HEK293 (cell line): ENCODE measurements around the gene POLR3A.

Experiments
- CTCF ChIA-PET: fragments of 350-600 bp; formaldehyde crosslinking; extraction: SDS; loops from one replicate; lab custom pipeline; 2021; ENCODE audit warnings: antibody characterized with exemption; lab: Yijun Ruan, JAX
- POLR2A ChIA-PET: fragments of 300-600 bp; formaldehyde crosslinking; extraction: SDS; loops from one replicate; lab custom pipeline; 2020; ENCODE audit warnings: antibody characterized with exemption, inconsistent platforms; lab: Yijun Ruan, JAX
- H3K27ac ChIP-seq: fragments of 200-500 bp; sonication (Bioruptor generic); 2 replicates; pipeline ENCODE4 v1.5.1; 2014; ENCODE audit warnings: low read depth, low read length, control low read depth, inconsistent platforms; ENCODE audit errors: extremely low read depth
- H3K36me3 ChIP-seq, 2 experiments: fragments of 200-500 bp in 1 of 2; sonication (Bioruptor generic) in 1 of 2; 1 replicate in 1 of 2; 2 replicates in 1 of 2; pipeline ENCODE4 v1.5.1; 2014 to 2017; ENCODE audit warnings: inconsistent platforms in 2 of 2, low read length in 2 of 2; ENCODE audit not compliant: control insufficient read depth in 2 of 2, insufficient read depth in 1 of 2
- H3K4me1 ChIP-seq: fragments of 200-500 bp; sonication (Bioruptor generic); 2 replicates; pipeline ENCODE4 v1.5.1; 2014; ENCODE audit warnings: mild to moderate bottlenecking, low read length, inconsistent platforms; ENCODE audit not compliant: control insufficient read depth, insufficient read depth
- H3K4me3 ChIP-seq: 2 replicates; pipeline ENCODE4 v1.5.1; 2011; ENCODE audit warnings: low read depth, mild to moderate bottlenecking, control low read depth, low read length, moderate library complexity
- H3K9me3 ChIP-seq: fragments of 200-500 bp; sonication (Bioruptor generic); 2 replicates; pipeline ENCODE4 v1.5.1; 2014; ENCODE audit warnings: low read depth, low read length, inconsistent platforms; ENCODE audit not compliant: control insufficient read depth, insufficient read depth
- GLI4 ChIP-seq: fragments of 450-650 bp; formaldehyde crosslinking; IDR thresholded peaks from 2 replicates; pipeline ENCODE4 v1.5.1; 2016; ENCODE audit warnings: missing biosample characterization, missing genetic modification characterization
- TRIM28 ChIP-seq: IDR thresholded peaks from 2 replicates; pipeline ENCODE4 v1.6.1; 2011; ENCODE audit warnings: low read length, control low read depth, borderline replicate concordance
- ZBTB1 ChIP-seq: fragments of 450-650 bp; formaldehyde crosslinking; IDR thresholded peaks from 2 replicates; pipeline ENCODE4 v1.5.1; 2016; ENCODE audit warnings: missing biosample characterization, missing genetic modification characterization
- ZBTB7A ChIP-seq: fragments of 450-650 bp; formaldehyde crosslinking; IDR thresholded peaks from 2 replicates; pipeline ENCODE4 v1.5.1; 2016; ENCODE audit warnings: low read depth, missing biosample characterization, missing genetic modification characterization
- ZBTB8A ChIP-seq: fragments of 450-650 bp; formaldehyde crosslinking; IDR thresholded peaks from 2 replicates; pipeline ENCODE4 v1.5.1; 2016; ENCODE audit warnings: missing biosample characterization, missing genetic modification characterization
- ZFP37 ChIP-seq: fragments of 450-650 bp; formaldehyde crosslinking; IDR thresholded peaks from 2 replicates; pipeline ENCODE4 v1.5.1; 2016; ENCODE audit warnings: missing biosample characterization, missing genetic modification characterization
- ZNF114 ChIP-seq: fragments of 450-650 bp; formaldehyde crosslinking; IDR thresholded peaks from 2 replicates; pipeline ENCODE4 v1.5.0; 2017; ENCODE audit warnings: missing biosample characterization, missing genetic modification characterization
- ZNF132 ChIP-seq: fragments of 450-650 bp; formaldehyde crosslinking; IDR thresholded peaks from 2 replicates; pipeline ENCODE4 v1.5.1; 2017; ENCODE audit warnings: missing biosample characterization, missing genetic modification characterization, borderline replicate concordance
- ZNF140 ChIP-seq: fragments of 450-650 bp; formaldehyde crosslinking; IDR thresholded peaks from 2 replicates; pipeline ENCODE4 v1.5.1; 2016; ENCODE audit warnings: missing biosample characterization, missing genetic modification characterization
- ZNF148 ChIP-seq: fragments of 450-650 bp; formaldehyde crosslinking; IDR thresholded peaks from 2 replicates; pipeline ENCODE4 v1.5.0; 2017; ENCODE audit warnings: missing biosample characterization, missing genetic modification characterization, borderline replicate concordance
- ZNF19 ChIP-seq: fragments of 450-650 bp; formaldehyde crosslinking; IDR thresholded peaks from 2 replicates; pipeline ENCODE4; 2016; ENCODE audit warnings: missing biosample characterization, missing genetic modification characterization, low read depth
- ZNF223 ChIP-seq: fragments of 450-650 bp; formaldehyde crosslinking; IDR thresholded peaks from 2 replicates; pipeline ENCODE4 v1.5.1; 2016; ENCODE audit warnings: missing biosample characterization, missing genetic modification characterization
- ZNF24 ChIP-seq: fragments of 450-650 bp; formaldehyde crosslinking; IDR thresholded peaks from 2 replicates; pipeline ENCODE4 v1.5.1; 2016; ENCODE audit warnings: missing biosample characterization, missing genetic modification characterization
- ZNF280C ChIP-seq: fragments of 450-650 bp; formaldehyde crosslinking; IDR thresholded peaks from 2 replicates; pipeline ENCODE4 v1.5.1; 2016; ENCODE audit warnings: missing biosample characterization, missing genetic modification characterization
- ZNF280D ChIP-seq: fragments of 450-650 bp; formaldehyde crosslinking; IDR thresholded peaks from 2 replicates; pipeline ENCODE4 v1.5.1; 2016; ENCODE audit warnings: missing biosample characterization, missing genetic modification characterization
- ZNF324 ChIP-seq: fragments of 450-650 bp; formaldehyde crosslinking; IDR thresholded peaks from 2 replicates; pipeline ENCODE4 v1.5.1; 2016; ENCODE audit warnings: missing biosample characterization, missing genetic modification characterization
- ZNF335 ChIP-seq: fragments of 450-650 bp; formaldehyde crosslinking; conservative IDR thresholded peaks from 2 replicates; pipeline ENCODE4 v1.5.1; 2016; ENCODE audit warnings: missing biosample characterization, missing genetic modification characterization
- ZNF354C ChIP-seq: fragments of 450-650 bp; formaldehyde crosslinking; IDR thresholded peaks from 2 replicates; pipeline ENCODE4 v1.5.1; 2016; ENCODE audit warnings: missing biosample characterization, missing genetic modification characterization, low read depth, borderline replicate concordance
- ZNF416 ChIP-seq: fragments of 450-650 bp; formaldehyde crosslinking; IDR thresholded peaks from 2 replicates; pipeline ENCODE4 v1.5.1; 2016; ENCODE audit warnings: missing biosample characterization, missing genetic modification characterization
- ZNF449 ChIP-seq: fragments of 450-650 bp; formaldehyde crosslinking; IDR thresholded peaks from 2 replicates; pipeline ENCODE4 v1.5.1; 2017; ENCODE audit warnings: missing biosample characterization, mild to moderate bottlenecking, missing genetic modification characterization, moderate library complexity
- ZNF501 ChIP-seq: fragments of 450-650 bp; formaldehyde crosslinking; IDR thresholded peaks from 2 replicates; pipeline ENCODE4 v1.5.1; 2016; ENCODE audit warnings: missing biosample characterization, missing genetic modification characterization
- ZNF521 ChIP-seq: fragments of 450-650 bp; formaldehyde crosslinking; IDR thresholded peaks from 2 replicates; pipeline ENCODE4 v1.5.1; 2017; ENCODE audit warnings: missing biosample characterization, mild to moderate bottlenecking, missing genetic modification characterization
- ZNF555 ChIP-seq: fragments of 450-650 bp; formaldehyde crosslinking; conservative IDR thresholded peaks from 2 replicates; pipeline ENCODE4 v1.5.1; 2017; ENCODE audit warnings: missing biosample characterization, mild to moderate bottlenecking, missing genetic modification characterization, inconsistent platforms
- ZNF560 ChIP-seq: fragments of 450-650 bp; formaldehyde crosslinking; IDR thresholded peaks from 2 replicates; pipeline ENCODE4 v1.5.1; 2017; ENCODE audit warnings: missing biosample characterization, missing genetic modification characterization, borderline replicate concordance
- ZNF596 ChIP-seq: fragments of 450-650 bp; IDR thresholded peaks from 2 replicates; pipeline ENCODE4 v1.5.0; 2018; ENCODE audit warnings: missing biosample characterization, mild to moderate bottlenecking, missing genetic modification characterization, moderate library complexity
- TF ChIP-seq, protein P1 (sequence below): fragments of 450-650 bp; formaldehyde crosslinking; IDR thresholded peaks from 2 replicates; pipeline ENCODE4 v1.5.1; 2016; ENCODE audit warnings: missing biosample characterization, missing genetic modification characterization, low read depth

The POLR3A gene

DNA sequence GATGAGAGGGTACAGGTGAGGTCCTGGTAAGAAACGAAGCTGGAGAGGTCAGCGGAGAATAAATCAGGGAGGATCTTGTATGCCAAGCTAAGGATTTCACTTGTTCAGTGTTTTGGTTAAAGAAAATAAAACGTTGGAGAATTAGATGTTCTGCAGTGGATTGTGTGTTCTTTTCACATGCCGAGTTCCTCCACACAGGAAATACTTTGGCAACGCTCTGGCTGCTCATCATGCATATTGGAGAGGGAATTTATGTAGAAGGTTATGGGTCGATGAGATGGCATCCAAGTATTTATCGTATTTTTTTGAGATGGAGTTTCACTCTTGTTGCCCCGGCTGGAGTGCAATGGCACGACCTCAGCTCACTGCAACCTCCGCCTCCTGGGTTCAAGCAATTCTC, 15.4 kb upstream of the POLR3A start:
- no peak overlapping the region for H3K27ac ChIP-seq
- POLR2A ChIA-PET, result no interaction called here

GRCh38 chr10:78044179-78044578, 14.9 kb upstream of the POLR3A start:
- Histone ChIP-seq H3K9me3 (no peaks in the 10 kb centered on the region), H3K4me3 (no peak overlapping the region), H3K36me3 (peaks cover 17 to 47% of the 10 kb centered on the region in 2 experiments), H3K4me1 (no peaks in the 10 kb centered on the region), H3K27ac (no peak overlapping the region)
- TF ChIP-seq, protein P1, sequence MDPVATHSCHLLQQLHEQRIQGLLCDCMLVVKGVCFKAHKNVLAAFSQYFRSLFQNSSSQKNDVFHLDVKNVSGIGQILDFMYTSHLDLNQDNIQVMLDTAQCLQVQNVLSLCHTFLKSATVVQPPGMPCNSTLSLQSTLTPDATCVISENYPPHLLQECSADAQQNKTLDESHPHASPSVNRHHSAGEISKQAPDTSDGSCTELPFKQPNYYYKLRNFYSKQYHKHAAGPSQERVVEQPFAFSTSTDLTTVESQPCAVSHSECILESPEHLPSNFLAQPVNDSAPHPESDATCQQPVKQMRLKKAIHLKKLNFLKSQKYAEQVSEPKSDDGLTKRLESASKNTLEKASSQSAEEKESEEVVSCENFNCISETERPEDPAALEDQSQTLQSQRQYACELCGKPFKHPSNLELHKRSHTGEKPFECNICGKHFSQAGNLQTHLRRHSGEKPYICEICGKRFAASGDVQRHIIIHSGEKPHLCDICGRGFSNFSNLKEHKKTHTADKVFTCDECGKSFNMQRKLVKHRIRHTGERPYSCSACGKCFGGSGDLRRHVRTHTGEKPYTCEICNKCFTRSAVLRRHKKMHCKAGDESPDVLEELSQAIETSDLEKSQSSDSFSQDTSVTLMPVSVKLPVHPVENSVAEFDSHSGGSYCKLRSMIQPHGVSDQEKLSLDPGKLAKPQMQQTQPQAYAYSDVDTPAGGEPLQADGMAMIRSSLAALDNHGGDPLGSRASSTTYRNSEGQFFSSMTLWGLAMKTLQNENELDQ, result no peak
- TF ChIP-seq ZNF501 (tag by site-specific recombination), result no peak
- TF ChIP-seq ZNF223 (tag by site-specific recombination), result no peak
- TF ChIP-seq ZNF521 (tag by site-specific recombination), result no peak
- TF ChIP-seq ZNF416 (tag by site-specific recombination), result no peak
- TF ChIP-seq ZNF324, result no peak
- TF ChIP-seq ZNF280C (tag by site-specific recombination), result no peak
- ChIA-PET POLR2A (no interaction called here), CTCF (interaction anchor here (0.9 kb wide), 1 partner anchor 522 kb away, joined by 3 read pairs; no protein-coding TSS in a partner anchor)

More for the DNA sequence above, 15.4 kb upstream of the POLR3A start:
- no peak for TF ChIP-seq ZNF148
- no peak for TF ChIP-seq ZFP37 (tag by site-specific recombination)
- no peak for TF ChIP-seq TRIM28
- TF ChIP-seq ZNF560 (tag by site-specific recombination), result no peak
- no peak for TF ChIP-seq ZNF280D
- no peak for TF ChIP-seq ZNF596 (tag by site-specific recombination)
- no peak for TF ChIP-seq ZNF354C (tag by site-specific recombination)
- TF ChIP-seq ZBTB8A (tag by site-specific recombination), result no peak
- no peak for TF ChIP-seq ZNF140 (tag by site-specific recombination)
- TF ChIP-seq ZNF19 (tag by site-specific recombination), result no peak
- TF ChIP-seq ZNF555 (tag by site-specific recombination), result no peak
- TF ChIP-seq ZBTB7A, result no peak
- TF ChIP-seq ZNF24, result no peak
- TF ChIP-seq ZNF449 (tag by site-specific recombination), result no peak
- TF ChIP-seq ZNF114 (tag by site-specific recombination), result no peak
- no peak for TF ChIP-seq GLI4 (tag by site-specific recombination)
- TF ChIP-seq ZNF132, result no peak
- no peak for TF ChIP-seq ZNF335 (tag by site-specific recombination)
- no peak for TF ChIP-seq ZBTB1 (tag by site-specific recombination)
- no peak overlapping the region for H3K4me3 ChIP-seq
- H3K36me3 ChIP-seq, result peaks cover 17 to 47% of the 10 kb centered on the region in 2 experiments
- H3K4me1 ChIP-seq, result no peaks in the 10 kb centered on the region
- CTCF ChIA-PET, result interaction anchor here (0.5 to 5.9 kb wide), 3 partner anchors 120 to 521 kb away, joined by 3 to 73 read pairs (median 3); no protein-coding TSS in a partner anchor
- no peaks in the 10 kb centered on the region for H3K9me3 ChIP-seq
